Hematopoietic multipotent progenitor cell treated with erythropoietin and hydrocortisone succinate and interleukin-3 and kit ligand, for 17 days (in vitro differentiated cells): ENCODE measurements around the gene ALDH1L1.
"Not testable (repeated sequence)": the region's sequence is repeated elsewhere in the genome, so short reads cannot be mapped to it uniquely, and the experiment has no call there.

Experiments
- DNase-seq: peaks from one replicate; pipeline ENCODE4 v3.0.0-alpha.2; 2015; ENCODE audit warnings: low spot score

Gene ALDH1L1

GRCh38 chr3:126106336-126107202, 73.8 kb downstream of the ALDH1L1 start:
- DNase-seq, result no peak

GRCh38 chr3:126105691-126106187, 74.6 kb downstream of the ALDH1L1 start:
- DNase-seq, result no peak

GRCh38 chr3:126104742-126105605, 75.4 kb downstream of the ALDH1L1 start:
- no peak for DNase-seq

- DNase-seq, result no peak
Observed at GRCh38 chr3:126104028-126104635, 76.3 kb downstream of the ALDH1L1 start.

GRCh38 chr3:126103121-126104027, 77.0 kb downstream of the ALDH1L1 start:
- DNase-seq, result no peak

- no peak for DNase-seq
Observed at GRCh38 chr3:126102530-126102951, 77.8 kb downstream of the ALDH1L1 start.

GRCh38 chr3:126102011-126102410, 78.4 kb downstream of the ALDH1L1 start:
- DNase-seq, result no peak

- DNase-seq, result no peak
Observed at GRCh38 chr3:126101521-126101982, 78.8 kb downstream of the ALDH1L1 start.

- DNase-seq, result no peak
Observed at GRCh38 chr3:126100634-126101301, 79.6 kb downstream of the ALDH1L1 start.

- DNase-seq, result no peak
Observed at GRCh38 chr3:126100269-126100633, 80.1 kb downstream of the ALDH1L1 start.

GRCh38 chr3:126098391-126098858, 82.0 kb downstream of the ALDH1L1 start:
- DNase-seq, result no peak

- no peak for DNase-seq
Observed at GRCh38 chr3:126097801-126098200, 82.6 kb downstream of the ALDH1L1 start.

- DNase-seq, result not testable (repeated sequence)
Observed at GRCh38 chr3:126096274-126096673, 84.1 kb downstream of the ALDH1L1 start.

- not testable (repeated sequence) for DNase-seq
Observed at GRCh38 chr3:126092128-126092527, 88.3 kb downstream of the ALDH1L1 start.

- no peak for DNase-seq
Observed at GRCh38 chr3:126087552-126088175, 92.7 kb downstream of the ALDH1L1 start.

- no peak for DNase-seq
Observed at GRCh38 chr3:126085841-126086240, 94.5 kb downstream of the ALDH1L1 start.

GRCh38 chr3:126085276-126085675, 95.1 kb downstream of the ALDH1L1 start:
- no peak for DNase-seq

- DNase-seq, result no peak
Observed at GRCh38 chr3:126084768-126085180, 95.6 kb downstream of the ALDH1L1 start.

GRCh38 chr3:126083913-126084767, 96.2 kb downstream of the ALDH1L1 start, which contains the start of gene SLC41A3:
Gene SLC41A3, minus strand, starts transcription at chr3:126084124. Its CDS starts 15,905 bp downstream, at chr3:126068219.
- DNase-seq, result peak; percentile 70
